Measurements from ENCODE around the gene UBL4A.
A peak's percentile ranks its signal among the peaks of the same experiment; 100 is the strongest.

UBL4A gene

DNA sequence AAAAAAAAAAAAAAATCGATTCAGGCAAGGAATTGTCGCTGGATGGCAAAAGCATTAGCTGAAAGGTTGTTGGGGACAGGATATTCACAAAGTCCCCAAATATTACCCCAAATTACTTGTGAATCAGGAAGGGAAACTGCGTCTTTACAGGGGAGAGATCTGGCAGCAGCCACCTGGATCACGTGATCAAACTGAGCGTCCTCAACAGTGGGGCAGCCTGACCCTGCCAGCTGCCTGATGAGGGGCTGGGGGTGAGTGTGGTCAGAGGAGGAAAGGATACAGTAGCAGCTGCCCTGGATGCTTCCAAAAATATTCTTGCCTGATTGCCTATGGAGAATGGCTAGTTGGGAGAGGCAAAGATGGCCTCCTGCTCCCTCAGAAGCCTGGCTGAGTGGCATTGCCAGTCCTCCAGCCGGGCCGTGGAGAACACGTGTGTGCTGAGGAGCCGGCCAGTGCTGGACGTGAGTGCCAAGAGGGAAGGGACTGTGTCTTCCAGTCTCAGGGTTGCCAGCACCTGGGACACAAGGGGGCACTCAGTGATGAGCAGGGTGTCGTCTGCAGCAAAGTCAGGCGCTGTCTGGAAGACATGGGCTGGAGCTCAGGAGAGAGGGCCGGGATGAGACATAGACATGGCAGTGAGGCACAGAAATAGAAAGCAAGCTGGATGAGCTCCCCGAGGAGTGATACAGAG lies 4.4 kb downstream of the UBL4A start:
- no peak for DNase-seq

DNA sequence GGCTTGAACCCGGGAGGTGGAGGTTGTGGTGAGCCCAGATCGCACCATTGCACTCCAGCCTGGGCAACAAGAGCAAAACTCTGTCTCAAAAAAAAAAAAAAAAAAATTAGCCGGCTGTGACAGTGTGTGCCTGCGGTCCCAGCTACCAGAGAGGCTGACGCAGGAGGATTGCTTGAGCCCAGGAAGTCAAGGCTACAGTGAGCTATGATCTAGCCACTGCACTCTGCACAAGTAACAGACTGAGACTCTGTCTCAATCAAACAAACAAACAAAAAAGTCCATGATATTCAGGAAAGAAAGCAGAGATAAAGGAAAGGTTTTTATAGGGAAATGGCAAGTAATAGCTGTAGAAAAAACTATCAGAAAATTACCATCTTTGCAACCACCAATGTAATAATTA lies 5.2 kb downstream of the UBL4A start:
- no peak for DNase-seq

DNA sequence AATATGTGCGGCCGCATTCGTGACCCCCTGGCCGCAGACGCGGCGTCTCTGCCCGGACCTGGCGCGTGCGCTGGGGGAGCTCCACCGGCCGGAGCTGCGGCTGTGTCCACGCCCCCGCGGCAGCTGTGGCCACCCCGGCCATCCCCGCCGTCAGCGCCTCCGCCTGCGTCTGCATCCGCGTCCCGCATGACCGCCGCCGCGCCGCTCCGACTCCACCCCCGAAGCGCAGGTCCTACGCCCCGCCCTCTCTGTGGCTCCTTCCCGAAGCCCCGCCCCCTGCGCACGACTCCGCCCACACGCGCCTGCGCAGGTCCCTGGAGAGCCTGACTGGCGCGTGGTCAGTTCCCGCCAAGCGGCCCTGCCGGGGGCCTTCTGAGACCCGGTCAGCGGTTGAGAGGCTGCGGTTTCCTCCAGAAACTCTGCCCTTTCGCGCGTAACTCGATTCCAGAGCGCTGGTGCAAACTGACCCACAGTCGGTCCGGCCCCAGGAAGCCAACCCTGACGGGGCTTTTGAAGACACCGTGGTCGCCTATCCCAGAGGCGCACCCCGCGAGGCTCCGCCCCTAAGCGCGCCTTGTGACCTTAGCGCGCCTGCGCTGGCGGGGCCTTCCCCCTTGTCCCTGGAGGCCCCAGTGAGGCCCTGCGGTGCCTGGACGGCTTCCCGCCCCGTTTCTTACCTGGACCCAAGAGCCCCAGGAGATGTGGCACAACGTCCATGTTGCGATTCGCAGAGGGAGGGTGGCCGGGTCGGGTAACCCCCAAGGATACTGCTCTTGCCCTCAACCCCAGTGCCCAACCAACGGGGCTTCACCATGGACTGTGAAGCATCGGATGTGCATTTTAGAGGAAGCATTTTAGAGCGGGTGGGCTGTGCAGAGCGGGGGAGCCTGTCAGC lies 7.4 kb downstream of the UBL4A start, which contains the start of gene LAGE3:
TSS of gene LAGE3 (minus strand) at position 554 of the 895 bp plus-strand sequence. CDS start at position 188, 366 bp downstream.
- peak; percentile 91 for DNase-seq

DNA sequence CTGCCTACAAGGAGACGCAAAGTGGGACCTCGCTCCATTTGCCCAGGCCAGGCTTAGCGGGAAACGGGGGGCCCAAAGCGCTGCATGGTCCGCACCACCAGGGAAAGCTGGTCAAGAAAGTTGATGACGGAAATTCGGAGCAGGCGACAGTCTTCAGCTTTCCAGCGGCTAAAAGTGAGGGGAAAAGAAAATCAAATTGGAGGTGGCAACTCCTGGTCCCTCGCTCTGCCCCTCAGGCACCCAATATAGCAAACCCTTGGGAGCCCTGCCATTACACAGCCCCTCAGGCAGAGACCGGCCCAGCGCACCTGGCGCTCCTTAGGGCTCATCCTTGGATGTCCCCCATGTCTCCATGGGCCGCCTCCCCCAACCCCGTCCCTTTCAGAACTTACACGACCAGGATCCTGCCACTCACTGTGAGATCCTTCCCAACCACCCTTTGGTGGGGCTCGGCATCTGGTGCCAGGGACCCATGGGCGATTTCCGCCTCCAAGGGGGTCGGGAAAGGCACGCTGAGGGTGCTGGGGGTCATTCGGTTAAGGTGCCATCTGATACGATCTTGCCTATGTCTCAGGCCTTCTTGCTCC lies 8.4 kb downstream of the UBL4A start:
- no peak for DNase-seq

DNA sequence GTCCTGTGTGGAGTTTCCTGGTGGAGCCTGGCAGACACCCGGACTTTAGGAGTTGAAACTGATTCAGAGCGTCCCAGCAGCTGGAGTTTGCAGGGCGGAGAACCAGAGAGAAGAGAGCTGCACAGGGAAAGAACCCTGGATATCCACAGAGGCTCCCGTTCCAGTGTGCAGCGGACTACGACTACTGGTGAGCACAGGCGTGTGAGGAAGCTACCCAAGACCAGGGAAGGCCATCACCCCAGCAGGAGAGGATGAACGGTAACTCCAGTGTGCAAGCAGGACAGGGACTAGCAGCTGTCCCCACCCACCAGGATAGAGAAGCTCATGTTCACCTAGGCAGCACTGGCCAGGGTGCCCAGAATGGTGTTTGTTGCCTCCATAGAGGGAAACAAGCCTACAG lies 9.6 kb downstream of the UBL4A start:
- no peak for DNase-seq

DNA sequence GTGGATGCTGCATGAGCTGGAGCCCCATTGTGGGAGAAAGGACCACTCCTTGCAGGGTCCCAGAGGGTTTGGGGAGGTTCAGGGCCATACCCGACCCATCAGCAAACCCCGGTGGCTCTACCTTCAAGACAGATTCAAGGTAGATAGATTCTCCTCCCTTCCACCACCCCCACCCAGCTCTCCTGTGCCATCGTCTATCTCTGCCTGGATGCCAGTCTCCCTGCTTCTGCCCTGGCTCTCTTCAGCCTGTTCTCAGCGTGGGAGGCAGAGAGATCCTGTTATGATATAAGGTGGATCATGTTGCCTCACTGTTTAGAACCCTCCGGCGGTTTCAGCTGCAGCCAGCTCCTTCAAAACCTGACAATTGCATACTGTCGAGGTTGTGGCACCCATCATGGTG lies 12.7 kb downstream of the UBL4A start:
- DNase-seq = no peak

DNA sequence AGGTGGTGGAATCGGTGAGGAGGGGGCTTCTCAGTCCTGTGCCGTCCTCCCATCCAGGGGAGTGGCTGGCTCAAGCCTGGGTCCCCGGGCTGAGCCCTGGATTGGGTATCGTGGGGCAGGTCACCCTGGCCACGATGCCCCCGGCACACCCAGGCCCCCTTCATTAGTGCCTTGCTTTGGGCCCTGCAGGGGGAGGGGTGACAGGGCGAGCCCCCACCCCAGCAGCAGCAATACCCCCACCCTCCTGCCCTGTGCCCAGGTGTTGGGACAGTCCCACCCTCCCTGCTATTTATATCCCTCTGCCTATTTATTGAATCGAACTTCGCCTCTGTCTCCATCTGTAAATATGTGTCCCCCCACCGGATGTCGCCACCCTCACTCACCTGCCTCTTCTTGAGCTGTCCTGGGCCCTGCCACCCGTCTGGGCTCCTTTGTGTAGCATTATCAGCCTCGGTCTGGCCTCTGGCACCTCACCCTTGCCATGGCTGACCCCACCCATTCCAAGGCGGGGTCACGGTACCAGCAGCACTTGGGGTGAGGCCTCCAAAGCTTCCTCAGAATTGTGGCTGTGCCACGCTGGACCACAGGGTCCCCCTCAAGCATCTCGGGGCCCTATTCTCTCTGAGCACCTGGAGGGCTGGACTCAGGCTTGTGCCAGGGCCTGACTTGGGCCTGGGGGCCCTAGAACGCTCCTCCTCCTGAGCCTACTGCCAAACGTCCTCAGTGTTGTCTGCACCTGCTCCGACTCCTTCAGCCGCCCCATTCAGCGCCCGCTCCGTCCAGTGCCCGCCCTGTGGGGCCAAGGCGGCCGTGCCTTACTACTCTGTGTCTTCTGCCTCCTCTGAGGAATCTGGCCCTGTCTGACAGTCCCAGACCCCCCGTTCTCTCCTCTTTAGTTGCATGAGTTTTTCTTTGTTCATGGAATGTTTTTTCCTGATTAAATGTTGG lies 13.5 kb downstream of the UBL4A start:
- no peak for DNase-seq

DNA sequence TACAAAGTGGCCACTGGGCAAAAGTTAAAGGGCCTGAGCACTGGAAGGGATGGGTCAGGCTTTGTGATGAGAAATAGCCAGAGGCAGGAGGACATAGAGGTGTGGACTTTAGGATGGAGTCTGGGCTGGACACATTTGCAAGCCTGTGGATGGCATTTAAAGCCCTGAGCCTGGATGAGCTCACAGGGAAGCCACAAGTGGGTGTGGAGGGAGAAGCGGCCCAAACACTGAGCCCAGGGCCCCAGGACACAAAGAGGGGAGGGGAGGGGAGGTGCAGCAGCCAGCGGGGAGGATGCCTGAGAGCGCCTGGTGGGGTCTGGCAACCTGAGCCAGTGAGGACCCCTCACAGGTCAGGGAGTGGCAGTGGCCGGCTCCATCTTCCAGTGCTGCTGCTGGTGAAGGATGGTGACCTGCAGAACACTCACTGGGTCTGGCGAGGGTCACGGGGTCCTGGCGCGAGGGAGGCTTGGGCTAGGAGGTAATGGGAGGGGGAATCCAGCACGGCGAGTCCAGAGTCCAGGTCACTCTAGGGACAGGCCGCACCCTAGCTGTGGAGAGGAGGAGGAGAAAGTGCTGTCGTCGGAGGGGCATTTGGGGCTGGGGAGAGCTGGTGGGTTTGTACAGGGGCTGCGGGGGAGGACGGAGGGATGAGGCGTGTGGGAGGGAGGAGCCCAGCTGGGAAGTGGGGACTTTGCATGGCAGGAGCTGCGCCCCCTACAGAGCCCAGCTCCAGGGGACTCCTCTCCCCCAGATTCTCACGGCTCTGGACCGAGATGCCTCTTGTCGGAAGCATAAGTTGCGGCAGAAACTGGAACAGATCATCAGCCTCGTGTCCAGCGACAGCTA lies 14.4 kb downstream of the UBL4A start:
- no peak for DNase-seq

DNA sequence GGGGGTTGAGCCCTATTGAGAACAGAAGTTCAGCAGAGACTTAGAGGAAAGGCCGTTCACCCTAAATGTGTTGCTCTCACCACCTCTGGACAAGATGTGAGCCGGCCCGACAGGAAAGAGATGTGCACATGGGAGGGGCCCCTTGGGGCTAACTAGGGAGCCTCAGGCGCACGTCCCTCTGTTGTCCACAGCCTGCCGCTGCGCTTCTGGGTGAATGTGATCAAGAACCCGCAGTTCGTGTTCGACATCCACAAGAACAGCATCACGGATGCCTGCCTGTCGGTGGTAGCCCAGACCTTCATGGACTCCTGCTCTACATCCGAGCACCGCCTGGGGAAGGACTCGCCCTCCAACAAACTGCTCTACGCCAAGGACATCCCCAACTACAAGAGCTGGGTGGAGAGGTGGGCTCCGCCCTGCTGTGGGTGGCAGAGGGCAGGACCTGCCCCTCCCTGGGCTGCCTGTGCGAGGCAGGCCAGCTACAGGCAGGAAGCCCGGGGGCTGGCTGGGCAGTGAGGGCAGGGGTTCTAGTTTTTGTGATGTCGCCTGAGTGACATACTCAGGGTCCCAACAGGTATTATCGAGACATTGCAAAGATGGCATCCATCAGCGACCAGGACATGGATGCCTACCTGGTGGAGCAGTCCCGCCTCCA lies 15.4 kb downstream of the UBL4A start:
- no peak for DNase-seq

DNA sequence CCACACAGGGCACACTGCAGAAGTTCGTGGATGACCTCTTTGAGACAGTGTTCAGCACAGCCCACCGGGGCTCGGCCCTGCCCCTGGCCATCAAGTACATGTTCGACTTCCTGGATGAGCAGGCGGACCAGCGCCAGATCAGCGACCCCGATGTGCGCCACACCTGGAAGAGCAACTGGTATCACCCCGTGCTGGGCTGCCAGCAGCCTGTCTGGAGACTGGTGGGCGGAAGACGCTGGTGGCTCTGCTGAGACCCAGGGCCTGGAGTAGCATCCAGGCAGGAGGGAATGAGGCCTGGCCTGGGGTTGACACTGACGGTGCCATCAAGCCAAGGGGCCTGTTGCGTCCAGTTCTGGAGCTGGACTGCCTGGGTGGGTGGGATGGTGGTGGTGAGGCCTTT lies 16.0 kb downstream of the UBL4A start:
- no peak for DNase-seq

DNA sequence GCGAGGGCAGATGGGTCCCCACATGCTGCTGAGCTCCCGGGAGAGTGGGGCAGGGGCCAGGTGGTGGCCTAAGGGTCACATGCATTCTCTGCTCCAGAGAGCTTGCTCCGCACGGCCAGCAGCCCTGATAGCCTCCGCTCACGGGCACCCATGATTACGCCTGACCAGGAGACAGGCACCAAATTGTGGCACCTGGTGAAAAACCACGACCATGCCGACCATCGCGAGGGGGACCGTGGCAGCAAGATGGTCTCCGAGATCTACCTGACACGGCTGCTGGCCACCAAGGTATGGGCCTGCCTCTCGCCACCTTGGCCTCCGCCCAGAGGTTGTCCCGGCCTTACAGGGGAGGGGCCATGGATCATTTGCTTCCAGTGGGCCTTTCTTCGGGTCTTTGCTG lies 16.5 kb downstream of the UBL4A start:
- no peak for DNase-seq

DNA sequence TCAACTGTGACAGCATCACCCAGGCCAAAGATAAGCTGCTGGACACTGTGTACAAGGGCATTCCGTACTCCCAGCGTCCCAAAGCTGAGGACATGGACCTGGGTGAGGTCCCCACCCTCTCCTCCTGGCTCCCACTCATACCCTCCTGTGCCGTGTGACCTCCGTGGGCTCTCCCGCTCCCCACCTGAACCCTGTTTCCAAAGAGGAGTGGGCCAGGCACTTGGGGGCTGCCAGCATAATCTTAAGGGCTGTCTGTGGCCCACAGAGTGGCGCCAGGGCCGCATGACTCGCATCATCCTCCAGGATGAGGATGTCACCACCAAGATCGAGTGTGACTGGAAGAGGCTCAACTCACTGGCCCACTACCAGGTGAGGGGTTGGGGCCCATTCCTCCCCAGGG lies 17.3 kb downstream of the UBL4A start:
- DNase-seq = no peak

DNA sequence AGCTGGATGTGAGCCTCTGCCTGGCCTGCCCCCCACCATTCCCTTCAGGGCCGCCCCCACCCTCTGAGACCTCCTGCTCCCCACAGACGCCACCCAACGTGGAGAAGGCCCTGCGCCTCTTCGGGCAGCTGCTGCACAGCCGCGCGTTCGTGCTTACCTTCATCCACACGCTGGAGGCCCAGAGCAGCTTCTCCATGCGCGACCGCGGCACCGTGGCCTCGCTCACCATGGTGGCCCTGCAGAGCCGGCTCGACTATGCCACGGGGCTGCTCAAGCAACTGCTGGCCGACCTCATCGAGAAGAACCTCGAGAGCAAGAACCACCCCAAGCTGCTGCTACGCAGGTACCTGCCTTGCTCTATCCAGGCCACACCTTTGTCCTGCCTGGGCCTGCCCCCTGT lies 18.2 kb downstream of the UBL4A start:
- no peak for DNase-seq

DNA sequence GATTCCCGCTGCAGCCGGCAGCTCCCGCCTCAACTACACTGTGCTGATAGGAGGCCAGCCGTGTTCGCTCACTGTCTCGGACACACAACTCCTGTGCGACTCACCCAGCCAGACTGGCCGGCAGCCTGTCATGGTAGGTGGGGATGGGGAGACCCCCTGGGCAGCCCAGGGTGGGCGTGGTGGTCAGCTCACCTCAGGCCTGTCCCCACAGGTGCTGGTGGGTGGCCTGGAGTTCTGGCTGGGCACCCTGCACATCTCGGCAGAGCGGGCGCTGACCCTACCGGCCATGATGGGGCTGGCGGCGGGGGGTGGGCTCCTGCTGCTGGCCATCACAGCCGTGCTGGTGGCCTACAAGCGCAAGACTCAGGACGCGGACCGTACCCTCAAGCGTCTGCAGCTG lies 18.9 kb downstream of the UBL4A start:
- no peak for DNase-seq

DNA sequence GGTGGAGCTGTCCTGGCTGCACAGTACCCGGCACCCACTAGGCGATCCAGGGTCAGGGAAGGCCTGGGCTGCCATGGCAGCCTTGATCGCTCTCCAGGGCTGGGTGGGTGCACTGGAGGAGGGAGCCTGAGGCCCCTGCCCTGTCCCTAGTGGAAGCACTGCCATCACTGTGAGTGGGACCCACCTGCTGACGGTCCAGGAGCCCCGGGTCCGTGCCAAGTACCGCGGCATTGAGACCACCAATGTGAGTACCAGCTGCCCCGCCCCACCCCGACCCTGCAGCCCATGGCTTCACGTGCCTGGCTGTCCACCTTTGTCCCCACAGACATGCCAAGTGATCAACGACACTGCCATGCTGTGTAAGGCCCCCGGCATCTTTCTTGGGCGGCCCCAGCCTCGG lies 19.5 kb downstream of the UBL4A start:
- DNase-seq = no peak

DNA sequence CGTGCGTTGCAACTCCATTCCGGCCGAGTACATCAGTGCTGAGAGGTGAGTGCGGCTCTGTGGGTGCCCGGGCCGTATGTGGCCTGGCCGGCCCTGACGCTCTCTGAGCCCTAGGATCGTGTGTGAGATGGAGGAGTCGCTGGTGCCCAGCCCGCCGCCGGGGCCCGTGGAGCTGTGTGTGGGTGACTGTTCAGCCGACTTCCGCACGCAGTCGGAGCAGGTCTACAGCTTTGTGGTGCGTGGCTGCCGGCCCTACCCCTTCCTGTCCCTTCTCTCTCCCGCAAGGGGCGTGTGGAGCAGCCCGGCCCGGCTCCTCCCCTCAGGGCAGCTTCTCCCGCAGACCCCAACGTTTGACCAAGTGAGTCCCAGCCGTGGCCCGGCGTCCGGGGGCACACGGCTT lies 20.4 kb downstream of the UBL4A start:
- DNase-seq = no peak

DNA sequence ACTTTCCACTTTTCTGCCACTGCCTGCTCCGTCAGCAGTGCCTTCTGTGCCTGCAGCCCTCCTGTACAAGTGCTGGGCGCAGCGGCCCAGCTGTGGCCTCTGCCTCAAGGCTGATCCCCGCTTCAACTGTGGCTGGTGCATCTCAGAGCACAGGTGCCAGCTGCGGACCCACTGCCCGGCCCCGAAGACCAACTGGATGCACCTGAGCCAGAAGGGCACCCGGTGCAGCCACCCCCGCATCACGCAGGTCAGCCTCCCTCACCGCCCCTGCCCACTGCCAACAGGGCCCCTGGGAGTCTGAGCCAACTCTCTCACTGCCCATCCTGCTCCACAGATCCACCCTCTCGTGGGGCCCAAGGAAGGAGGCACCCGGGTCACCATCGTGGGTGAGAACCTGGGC lies 20.8 kb downstream of the UBL4A start:
- DNase-seq = no peak

DNA sequence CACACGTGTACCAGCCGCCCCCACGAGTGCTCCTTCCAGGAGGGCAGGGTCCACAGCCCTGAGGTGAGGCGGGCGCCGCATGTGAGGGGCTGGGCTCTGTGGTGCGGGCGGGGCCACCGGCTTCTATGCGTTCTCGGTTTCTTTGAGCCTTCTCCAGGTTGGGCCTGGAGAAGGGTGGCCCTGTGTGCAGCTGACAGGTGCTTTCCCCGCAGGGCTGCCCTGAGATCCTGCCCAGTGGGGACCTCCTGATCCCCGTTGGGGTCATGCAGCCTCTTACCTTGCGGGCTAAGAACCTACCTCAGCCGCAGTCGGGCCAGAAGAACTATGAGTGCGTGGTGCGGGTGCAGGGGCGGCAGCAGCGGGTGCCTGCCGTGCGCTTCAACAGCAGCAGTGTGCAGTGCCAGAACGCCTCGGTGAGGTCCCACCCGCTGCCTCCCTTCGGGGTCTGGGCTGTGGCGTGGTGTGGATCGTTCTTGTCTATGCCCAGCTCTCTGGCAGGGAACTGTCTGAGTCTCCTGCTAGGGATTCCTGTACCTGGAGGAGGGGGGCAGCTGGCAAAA lies 21.5 kb downstream of the UBL4A start:
- no peak for DNase-seq

DNA sequence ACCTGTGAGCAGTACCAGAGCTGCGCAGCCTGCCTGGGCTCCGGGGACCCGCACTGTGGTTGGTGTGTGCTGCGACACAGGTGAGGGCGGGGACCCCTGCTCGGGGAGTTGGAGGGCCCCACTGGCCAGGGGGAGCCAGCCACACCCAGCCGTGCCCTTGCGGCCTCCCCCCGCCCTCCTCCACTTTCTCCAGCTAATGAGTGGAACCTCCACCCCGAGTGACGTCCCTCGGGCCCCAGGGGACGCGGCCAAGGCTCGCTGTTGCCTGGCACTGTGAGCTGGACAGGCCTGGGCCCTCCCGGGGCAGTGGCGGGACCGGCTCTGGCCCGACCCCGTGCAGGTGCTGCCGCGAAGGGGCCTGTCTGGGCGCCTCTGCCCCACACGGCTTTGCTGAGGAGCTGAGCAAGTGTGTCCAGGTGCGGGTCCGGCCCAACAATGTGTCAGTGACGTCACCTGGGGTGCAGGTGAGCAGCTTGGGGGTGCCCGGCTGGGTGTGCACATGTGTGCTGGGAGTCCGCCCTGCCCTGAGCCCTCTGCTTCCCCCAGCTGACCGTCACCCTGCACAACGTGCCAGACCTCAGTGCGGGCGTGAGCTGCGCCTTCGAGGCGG lies 22.7 kb downstream of the UBL4A start:
- DNase-seq = no peak

DNA sequence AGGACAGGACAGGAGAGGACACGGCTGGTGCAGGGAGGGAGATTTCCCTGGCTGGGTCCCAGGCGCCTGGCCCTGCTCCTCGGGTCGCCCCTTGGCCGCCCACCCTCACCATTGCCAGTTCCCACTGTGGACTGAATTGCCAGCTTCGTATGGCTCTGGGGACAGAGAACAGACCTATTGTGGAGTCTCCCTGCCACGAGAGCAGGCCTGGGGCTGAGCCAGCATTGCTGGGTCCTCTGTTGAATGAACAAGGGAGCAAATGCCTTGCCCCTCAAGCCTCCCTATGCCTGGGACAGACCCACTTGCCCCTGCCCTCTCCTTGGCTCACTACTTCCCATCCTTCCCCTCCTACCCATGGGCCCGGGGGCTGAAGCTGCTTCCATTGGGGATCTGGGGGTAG lies 24.0 kb downstream of the UBL4A start:
- no peak for DNase-seq

Measured in T-helper 9 cell (primary cell).